Heart left ventricle (tissue), 13 donors: ENCODE data around the gene ADAMTSL5.

Experiments used
- CTCF ChIP-seq, 12 donors: fragments of 200-600 bp; sonication (generic) in 4 of 12; IDR thresholded peaks; one replicate each; pipeline versions ENCODE4 v1.5.0 to v1.8.0; 2018 to 2022; ENCODE audit warnings: antibody characterized with exemption in 12 of 12, mild to moderate bottlenecking in 5 of 12
- POLR2A ChIP-seq, 2 donors: fragments of 450-650 bp; IDR thresholded peaks; one replicate each; pipeline ENCODE4 v1.6.1; 2017; ENCODE audit warnings: antibody characterized with exemption in 2 of 2, mild to moderate bottlenecking in 2 of 2, moderate library complexity in 2 of 2
- donor health status: ischemic (EF 13 %, LVEDD 7.1; RV severe dilation, severe dysfunction).
- donor health status: DM: no; HTN: yes; CAD: no.
- donor health status: DM: no; HTN: no; CAD: no.
- donor health status: ischemic (EF 25% LVEDD 6.9; RV normal size, moderate dysfunction).
- donor health status: ischemic (EF 25% LVEDD 5.7; RV mildly dilated, moderate dysfunction).
- donor health status: ischemic (EF 35%, LVEDD 5.7; RV mildly dilated, moderate dysfunction).
- donor health status: nonischemic (EF 11% LVEDD 7.7; RV severe dilation, severe dysfunction).
- donor health status: DM: yes; HTN: yes; CAD: no.
- donor health status: PGD.
- donor health status: ischemic (EF 29% LVEDD 5.4; RV normal size, mild dysfunction).
- donor health status: nonischemic (EF 23%, LVEDD 6.1; RV moderate dilation, normal function).

GRCh38 chr19:1540365-1540925 is 27.6 kb upstream of the ADAMTSL5 start:
- TF ChIP-seq CTCF (IDR thresholded peaks at IDR 0.05): no peak
- TF ChIP-seq POLR2A (IDR thresholded peaks at IDR 0.05): no peak
